ENCODE results near the gene CDK19.

- TF ChIP-seq CTCF (conservative IDR thresholded peaks at IDR 0.05 in 1 of 2, IDR thresholded peaks at IDR 0.05 in 1 of 2; ENCODE audit: low read depth in 1 of 2, low read length in 2 of 2), result no peak
- TF ChIP-seq EZH2 (IDR thresholded peaks at IDR 0.05; ENCODE audit: low read length, missing control alignments), result no peak
Measured at GRCh38 chr6:110756817-110757216, 58.5 kb downstream of the CDK19 start.
